NOMO-1 treated with DMSO at 0.1 percent for 48 hours (cell line): ENCODE measurements around the gene CCDC183.
"Not testable (repeated sequence)": the region's sequence is repeated elsewhere in the genome, so short reads cannot be mapped to it uniquely, and the experiment has no call there.

Source experiments
- DNase-seq: peaks from one replicate; lab custom pipeline; 2025; ENCODE audit not compliant: unreplicated experiment; lab: John Stamatoyannopoulos, UW

CCDC183 gene

DNA sequence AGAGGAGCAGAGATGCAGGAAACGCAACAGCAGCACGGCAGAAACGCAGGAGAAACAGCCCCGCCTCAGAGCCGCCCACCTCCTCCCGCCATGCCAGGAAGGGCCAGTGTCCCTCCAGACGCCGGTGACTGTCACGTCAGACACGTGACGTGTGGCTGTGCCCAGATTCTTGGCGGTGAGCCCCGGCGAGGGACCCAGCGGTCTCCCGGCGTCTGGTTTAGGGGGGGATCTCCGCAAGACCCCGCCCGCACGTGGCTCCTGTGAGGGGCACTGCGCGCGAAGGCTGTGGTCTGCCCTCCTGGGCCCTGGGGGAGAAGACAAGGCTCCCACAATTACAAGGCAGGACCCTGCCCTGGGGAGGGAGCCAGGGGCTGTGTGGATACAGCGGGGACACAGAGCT, 35.7 kb upstream of the CCDC183 start:
- no peak for DNase-seq

DNA sequence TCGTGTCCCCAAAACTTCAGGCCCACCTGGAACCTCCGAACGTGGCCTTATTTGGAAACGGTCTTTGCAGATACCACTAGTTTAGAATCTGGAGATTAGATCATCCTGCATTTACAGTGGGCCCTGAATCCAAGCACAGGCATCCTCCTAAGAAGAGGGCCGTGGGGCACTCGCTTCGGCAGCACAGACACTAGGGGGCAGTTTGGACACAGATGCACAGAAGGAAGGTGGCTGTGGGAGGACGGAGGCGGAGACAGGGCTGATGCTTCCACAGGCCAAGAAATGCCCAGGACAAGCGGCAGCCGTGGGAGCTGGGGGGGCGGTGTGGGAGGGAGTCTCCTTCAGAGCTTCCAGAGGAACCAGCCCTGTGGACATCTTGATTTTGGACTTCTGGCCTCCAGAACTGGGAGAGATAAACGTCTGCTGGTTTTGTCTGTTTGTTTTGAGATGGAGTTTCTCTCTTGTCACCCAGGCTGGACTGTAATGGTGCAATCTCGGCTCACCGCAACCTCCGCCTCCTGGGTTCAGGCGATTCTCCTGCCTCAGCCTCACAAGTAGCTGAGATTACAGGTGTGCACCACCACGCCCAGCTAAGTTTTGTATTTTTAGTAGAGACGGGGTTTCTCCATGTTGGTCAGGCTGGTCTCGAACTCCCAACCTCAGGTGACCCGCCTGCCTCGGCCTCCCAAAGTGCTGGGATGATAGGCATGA, 35.1 kb upstream of the CCDC183 start:
- DNase-seq, result peak; percentile 63

DNA sequence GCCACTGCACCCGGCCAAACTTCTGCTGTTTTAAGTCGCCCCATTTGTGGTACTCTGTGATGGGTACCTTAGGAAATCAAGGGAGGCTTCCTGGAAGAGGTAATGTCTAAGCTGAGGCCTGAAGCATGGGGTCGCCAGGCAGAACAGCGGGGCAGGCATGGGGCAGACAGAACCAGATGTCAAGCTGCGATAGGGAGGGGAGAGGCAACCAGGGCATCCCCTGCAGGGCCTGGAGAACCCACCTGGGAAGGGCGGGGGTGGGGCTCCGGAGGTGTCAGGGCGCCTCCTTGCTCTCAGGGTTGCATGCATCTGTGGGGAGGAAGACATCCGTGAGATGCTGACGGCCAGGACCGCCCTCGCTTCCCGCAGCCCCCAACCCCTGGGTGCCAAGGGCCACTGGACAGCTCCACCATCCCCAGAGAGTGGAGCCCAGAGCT, 34.6 kb upstream of the CCDC183 start:
- no peak for DNase-seq

- DNase-seq, result no peak
Observed at GRCh38 chr9:136762221-136762691, 33.9 kb upstream of the CCDC183 start.

DNA sequence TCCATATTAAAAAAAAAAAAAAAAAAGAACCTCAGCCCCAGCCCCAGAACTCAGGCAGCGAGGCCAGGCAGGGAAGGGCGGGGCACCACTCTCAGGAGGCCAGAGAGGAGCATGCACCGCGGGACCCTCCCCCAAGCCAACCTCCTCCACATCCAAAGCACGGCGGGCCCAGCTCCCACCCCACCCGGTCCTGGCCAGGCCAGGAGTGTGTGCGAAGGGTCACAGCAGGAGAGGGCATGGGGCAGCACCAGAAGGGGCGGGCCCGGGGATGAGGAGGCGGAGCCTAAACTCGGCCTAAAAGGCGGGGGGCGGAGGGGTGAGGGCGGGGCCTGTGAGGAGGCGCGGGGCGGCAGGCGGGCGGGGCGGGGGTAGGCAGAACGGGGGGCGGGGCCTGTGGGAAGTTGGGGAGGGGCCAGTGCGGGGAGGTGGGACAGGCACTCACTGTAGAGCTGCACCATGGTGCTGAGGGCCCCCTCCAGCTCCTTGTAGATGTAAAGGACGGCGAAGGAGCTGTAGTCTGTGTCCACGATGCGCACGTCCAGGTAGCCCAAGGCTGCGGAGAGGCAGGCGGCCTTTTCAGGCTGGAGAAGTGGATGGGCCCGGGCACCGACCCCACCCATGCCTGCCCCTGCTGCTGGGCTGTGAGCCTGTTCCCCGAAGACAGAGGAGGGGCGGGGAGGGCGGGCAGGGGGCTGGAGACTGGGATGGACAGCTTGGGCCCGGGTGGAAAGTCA, 33.1 kb upstream of the CCDC183 start:
- DNase-seq, result peak; percentile 20

GRCh38 chr9:136763649-136764035, 32.5 kb upstream of the CCDC183 start:
- no peak for DNase-seq

DNA sequence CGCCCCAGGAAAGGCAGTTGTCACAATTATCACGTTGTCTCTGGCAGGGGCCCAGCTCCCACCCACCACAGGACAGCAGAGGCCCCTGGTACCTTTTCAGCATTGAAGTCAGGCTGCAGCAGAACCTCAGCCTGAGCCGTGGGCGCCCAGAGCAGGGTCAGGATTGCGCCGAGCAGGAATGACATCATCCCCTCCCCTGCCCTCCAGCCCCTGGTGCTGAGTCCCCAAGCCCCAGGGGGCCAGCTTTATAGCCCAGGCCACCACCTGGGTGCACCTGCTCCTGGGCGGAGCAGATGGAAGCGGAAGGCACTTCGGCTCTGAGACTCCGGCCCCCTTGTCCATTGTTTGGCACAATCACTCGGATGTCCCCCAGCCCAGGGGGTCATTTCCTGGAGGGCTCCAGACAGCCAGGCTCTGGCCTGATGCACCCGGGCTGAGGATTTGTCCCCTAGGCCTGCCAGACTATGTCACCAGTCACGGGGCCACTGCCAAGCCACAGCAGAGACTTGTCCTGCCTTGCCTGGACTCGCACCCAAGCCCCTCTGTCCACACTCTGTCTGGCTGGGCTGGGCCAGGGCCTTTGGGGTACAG, 31.7 kb upstream of the CCDC183 start, which contains the start of gene LCN15:
Gene LCN15, minus strand, starts transcription at position 218 of the 591 bp plus-strand sequence. Its CDS starts 30 bp downstream, at position 188.
- DNase-seq, result no peak

DNA sequence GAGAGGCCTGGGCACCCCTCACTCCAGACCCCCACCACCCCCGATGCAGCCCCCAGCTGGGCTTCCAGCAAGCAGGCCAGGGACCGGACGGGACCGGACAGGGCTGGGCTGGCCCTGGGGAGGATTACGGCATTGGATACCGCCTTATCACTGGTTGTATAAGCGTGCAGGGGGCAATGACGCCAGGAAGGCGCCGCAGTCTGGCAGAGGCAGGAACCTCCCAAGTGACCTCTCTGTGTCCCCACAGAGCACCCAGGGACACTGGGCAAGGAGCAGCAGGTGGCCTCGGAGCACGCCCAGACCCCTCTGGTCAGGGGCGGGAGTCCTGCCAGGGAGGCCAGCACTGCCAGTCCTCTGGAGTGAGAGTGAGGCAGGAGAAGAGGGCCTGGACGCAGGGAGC, 31.1 kb upstream of the CCDC183 start:
- no peak for DNase-seq

DNA sequence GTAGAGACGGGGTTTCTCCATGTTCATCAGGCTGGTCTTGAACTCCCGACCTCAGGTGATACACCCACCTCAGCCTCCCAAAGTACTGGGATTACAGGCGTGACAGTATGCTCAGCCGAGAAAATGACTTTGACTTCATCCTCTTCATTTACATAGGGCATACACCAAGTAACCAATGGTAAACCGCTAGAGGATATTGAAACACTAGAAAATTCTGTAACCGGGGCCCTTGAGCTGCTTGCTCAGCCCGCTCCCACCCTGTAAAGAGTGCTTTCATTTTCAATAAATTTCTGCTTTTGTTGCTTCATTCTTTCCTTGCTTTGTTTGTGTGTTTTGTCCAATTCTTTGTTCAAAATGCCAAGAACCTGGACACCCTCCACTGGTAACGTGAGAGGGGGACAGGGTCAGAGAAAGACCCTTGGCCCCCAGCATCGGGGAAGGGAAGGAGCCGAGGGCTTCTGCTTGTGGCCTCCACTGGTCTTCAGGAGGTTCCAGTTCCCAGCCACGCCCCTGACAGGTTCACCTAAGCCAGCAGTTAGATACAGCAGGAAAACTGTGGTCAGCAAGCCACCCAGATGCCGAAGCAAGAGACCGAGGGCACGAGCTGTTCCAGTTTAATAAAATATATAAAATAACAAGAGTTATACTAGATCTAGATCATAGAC, 30.3 kb upstream of the CCDC183 start:
- not testable (repeated sequence) for DNase-seq

DNA sequence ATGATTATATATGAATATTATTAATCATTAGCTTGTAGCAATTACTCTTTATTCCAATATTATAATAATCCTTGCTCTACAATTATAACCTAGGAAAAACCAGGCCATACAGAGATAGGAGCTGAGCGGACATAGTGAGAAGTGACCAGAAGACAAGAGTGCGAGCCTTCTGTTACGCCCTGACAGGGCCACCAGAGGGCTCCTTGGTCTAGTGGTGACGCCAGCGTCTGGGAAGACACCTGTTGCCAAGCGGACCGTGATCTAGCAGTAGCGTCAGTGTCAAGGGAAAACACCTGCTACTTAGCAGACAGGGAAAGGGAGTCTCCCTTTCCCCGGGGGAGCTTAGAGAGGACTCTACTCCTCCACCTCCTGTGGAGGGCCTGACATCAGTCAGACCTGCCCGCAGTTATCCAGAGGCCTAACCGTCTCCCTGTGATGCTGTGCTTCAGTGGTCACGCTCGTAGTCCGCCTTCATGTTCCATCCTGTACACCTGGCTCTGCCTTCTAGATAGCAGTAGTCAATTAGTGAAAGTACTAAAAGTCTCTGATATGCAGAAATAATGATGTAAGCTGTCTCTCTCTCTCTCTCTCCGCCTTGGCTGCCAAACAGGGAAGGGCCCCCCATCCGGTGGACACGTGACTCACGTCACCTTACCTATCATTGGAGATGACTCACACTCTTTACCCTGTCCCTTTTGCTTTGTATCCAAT, 29.6 kb upstream of the CCDC183 start:
- peak; percentile 22 for DNase-seq

DNA sequence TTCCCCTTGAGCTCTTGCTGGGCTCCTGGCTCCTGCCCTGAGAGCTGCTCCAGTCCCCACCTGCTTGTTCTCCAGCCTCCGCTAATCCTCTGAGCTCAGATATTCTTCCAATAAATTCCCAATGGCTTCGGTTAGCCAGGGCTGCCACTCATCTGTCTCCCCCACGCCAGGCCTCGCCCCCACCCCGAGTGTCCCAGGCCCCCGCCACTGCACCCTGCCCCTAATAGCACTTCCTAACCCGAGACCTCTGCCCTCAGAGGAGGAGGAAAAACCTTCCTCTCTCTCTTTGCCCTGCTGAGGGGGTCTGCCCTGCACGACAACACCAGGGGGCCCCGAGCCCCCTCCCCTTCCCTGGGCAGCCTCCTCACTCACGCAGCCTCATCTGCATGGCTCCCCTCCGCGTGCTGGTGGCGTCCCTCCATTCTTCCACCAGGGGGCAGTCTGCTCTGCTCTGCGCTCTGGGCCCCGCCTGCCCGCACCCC, 26.4 kb upstream of the CCDC183 start:
- peak; percentile 16 for DNase-seq

DNA sequence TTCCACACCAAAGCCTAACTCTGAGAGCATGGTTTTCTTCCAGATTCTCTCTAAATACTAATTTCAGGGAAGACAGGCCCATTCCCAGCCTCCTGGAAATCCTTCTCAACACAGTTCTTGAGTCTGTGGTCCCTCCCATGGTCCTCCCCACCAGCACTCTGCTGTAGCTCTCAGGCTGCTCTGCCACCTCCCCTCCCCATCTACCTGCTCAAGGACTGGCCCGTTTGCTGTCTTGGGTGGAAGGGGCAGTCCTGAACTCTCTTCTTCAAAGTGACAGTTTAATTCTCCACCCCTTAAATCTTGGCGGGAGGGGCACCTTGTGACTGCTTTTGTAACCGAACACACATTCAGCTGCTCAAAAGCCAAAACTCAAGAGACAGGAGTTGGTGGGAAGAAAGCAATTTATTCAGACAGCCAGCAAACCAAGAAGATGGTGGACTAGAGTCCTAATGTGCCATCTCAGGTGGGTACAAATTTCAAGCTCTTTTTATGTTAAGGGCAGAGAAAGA, 24.2 kb upstream of the CCDC183 start:
- DNase-seq, result no peak

DNA sequence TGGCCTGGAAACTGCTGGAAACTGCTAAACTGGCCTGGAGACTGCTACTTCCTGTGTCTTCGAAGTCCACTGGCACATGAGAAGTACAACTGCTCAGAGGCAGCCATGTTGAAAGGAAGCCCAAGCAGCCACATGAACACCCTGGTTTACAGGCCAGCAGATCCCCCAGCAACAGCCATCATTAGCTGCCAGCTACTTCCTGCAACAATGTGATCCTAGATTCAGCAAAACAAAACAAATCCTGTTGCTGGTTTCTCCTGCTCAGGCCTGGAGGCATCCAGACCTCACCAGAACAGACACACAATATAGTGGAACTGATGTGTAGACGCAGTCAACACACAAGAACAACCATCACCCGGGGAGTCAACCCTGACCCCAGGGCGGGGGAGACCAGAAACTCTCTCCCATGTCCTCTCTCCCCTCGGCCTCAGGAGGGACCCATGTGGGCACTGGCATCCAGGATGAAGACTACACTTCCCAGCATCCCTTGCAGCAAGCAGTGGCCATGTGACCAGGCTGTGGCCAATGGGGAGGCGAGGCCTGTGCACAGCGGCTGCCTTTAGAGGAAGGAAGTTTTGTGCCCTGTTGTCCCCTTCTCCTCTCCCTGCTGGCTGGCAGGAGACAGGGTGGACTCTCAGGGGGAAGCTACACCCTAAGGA, 22.6 kb upstream of the CCDC183 start:
- peak; percentile 72 for DNase-seq

- DNase-seq, result no peak
Observed at GRCh38 chr9:136774416-136775045, 21.6 kb upstream of the CCDC183 start.

DNA sequence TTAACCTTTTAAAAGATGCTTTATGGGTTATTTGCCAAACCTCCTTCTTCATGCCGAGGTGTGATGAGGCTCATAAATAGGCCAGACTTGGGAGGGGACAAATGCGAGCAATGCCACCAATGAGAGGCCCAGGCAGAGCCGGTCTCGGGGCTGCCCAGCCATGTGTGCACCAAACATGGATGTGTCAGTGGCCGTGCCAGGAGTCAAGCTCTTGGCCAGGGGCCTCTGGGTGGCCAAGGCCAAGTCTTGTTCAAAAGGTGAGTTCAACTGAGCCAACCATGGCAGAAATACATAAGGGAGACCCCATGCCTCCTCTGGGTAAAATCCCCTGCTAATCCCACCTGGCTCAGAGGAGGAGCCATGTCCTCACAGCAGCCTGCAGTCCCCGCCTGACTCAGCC, 20.9 kb upstream of the CCDC183 start:
- DNase-seq, result no peak

DNA sequence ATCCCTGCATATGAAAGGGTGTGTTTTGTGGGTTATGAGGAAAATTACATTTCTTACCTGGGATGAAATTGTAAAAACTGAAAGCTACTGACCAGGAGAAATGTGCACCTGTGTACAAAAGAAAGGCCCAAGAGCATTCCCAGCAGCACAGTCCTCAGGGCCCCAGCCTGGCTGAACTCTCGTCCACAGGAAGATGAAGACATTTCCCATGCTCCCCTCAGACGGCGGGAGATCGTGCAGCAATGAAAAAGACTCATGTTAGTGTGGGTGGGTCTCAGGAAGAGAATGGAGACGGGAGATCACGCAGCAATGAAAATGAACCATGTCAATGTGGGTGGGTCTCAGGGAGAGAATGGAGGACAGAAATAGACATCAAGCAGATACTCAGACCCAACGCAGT, 19.2 kb upstream of the CCDC183 start:
- DNase-seq, result no peak

DNA sequence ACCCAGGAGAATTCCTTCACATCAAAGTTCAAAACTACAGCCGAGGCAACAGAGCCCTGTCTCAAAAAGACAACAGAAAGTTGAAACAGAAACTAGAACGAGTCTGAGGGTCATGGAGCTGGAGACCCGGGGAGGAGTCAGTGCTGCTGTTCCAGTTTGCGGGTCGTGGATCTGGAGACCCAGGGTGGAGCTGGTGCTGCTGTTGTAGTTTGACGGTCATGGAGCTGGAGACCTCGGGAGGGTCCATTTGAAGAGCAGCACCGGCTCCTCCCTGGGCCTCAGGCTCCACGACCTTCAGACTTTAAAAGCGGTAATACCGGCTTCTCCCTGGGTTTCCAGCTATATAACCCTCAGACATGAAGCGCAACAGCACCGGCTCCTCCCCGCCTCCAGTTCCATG, 18.8 kb upstream of the CCDC183 start:
- DNase-seq, result no peak

DNA sequence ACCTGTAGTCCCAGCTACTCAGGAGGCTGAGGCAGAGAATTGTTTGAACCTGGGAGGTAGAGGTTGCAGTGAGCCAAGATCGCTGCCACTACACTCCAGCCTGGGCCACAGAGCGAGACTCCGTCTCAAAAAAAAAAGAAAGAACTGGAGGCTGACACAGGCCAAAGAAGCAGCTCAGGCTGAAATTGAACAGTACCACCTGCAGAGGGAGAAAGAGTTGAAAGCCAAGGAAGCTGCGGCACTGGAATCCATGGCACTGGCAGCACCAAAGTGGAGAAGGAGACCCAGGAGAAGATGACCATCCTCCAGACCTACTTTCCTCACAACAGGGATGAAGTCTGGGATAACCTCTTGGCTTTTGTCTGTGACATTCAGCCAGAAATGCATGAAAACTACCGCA, 16.3 kb upstream of the CCDC183 start:
- no peak for DNase-seq

DNA sequence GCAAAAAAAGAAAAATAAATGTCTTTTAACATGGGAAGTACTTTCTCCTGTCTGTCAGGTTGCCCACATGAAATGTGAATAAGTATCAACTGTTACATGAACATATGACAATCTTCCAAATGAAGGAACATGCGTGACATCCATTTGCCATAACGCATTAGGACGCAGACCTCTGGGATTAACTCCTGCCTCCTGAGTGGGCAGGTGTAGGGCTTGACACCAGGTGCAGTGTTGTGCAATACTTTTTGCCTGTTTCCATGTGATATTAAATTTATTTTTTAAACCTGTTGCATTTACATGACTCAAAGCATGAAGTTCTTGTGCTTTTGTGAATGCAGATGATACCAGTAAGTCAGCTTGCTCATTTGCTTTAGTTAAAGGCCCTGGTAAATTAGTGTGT, 13.7 kb upstream of the CCDC183 start:
- DNase-seq, result no peak
